ENCODE data around the gene WAS. TPM values are rescaled to one million over a fixed set of nuclear protein-coding genes. Genes with fewer than 3 reads are reported as not detected.
"Not testable (repeated sequence)": the region's sequence is repeated elsewhere in the genome, so short reads cannot be mapped to it uniquely, and the experiment has no call there.

WAS gene
- polyA plus RNA-seq (2013, experiment 1 of 2): 0.41 TPM
- polyA plus RNA-seq (2013, experiment 2 of 2): 0.30 TPM

DNA sequence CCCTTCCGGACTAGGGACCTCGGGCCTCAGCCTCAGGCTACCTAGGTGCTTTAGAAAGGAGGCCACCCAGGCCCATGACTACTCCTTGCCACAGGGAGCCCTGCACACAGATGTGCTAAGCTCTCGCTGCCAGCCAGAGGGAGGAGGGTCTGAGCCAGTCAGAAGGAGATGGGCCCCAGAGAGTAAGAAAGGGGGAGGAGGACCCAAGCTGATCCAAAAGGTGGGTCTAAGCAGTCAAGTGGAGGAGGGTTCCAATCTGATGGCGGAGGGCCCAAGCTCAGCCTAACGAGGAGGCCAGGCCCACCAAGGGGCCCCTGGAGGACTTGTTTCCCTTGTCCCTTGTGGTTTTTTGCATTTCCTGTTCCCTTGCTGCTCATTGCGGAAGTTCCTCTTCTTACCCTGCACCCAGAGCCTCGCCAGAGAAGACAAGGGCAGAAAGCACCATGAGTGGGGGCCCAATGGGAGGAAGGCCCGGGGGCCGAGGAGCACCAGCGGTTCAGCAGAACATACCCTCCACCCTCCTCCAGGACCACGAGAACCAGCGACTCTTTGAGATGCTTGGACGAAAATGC lies at the start of gene WAS:
Gene WAS, plus strand, starts transcription at position 389 of the 572 bp plus-strand sequence. Its CDS starts 55 bp downstream, at position 444.
- Histone ChIP-seq H3K36me3 (ENCODE audit: control insufficient read depth, insufficient read depth, low read length) (no peaks in the 10 kb centered on the region), H3K4me3 (ENCODE audit: extremely low read depth, insufficient read depth, low read length, poor library complexity, severe bottlenecking) (no peak within 1 kb of the TSS), H3K9me3 (ENCODE audit: control insufficient read depth, low read length) (no peaks in the 10 kb centered on the region), H3K4me1 (ENCODE audit: control insufficient read depth, insufficient read depth, low read length, poor library complexity, severe bottlenecking) (no peaks in the 10 kb centered on the region), H3K27ac (ENCODE audit: low read depth, low read length, severe bottlenecking) (no peak within 1 kb of the TSS)
- WGBS, 2 experiments (ENCODE audit: insufficient coverage in 2 of 2): 88 to 92% methylated on average over 5 of the region's 13 CpGs

DNA sequence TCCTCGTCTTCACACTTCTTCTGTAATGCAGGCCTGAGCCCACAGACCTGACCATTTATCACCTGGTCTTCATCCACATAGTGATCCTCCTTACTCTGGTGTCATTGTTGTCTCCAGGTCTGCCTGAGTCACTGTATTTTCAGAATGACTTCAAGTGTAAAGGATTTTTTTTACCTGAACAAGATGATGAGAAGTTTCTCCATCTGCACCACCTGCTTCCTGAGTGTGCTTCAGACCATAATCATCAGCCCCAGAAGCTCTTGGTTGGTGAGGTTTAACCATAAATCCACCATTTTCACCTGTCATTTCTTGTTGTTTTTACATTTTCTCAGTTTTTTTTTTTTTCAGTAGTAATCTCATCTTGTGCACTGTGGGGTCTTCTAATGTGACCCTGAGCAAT lies 47.3 kb upstream of the WAS start:
- Histone ChIP-seq H3K4me1 (ENCODE audit: control insufficient read depth, insufficient read depth, low read length, poor library complexity, severe bottlenecking) (peaks cover 4% of the 10 kb centered on the region), H3K4me3 (ENCODE audit: extremely low read depth, insufficient read depth, low read length, poor library complexity, severe bottlenecking) (no peak overlapping the region), H3K9me3 (ENCODE audit: control insufficient read depth, low read length) (no peaks in the 10 kb centered on the region), H3K27ac (ENCODE audit: low read depth, low read length, severe bottlenecking) (no peak overlapping the region), H3K36me3 (ENCODE audit: control insufficient read depth, insufficient read depth, low read length) (no peaks in the 10 kb centered on the region)
- WGBS, 2 experiments (ENCODE audit: insufficient coverage in 2 of 2): 100% methylated on average over 1 of the region's 1 CpG

DNA sequence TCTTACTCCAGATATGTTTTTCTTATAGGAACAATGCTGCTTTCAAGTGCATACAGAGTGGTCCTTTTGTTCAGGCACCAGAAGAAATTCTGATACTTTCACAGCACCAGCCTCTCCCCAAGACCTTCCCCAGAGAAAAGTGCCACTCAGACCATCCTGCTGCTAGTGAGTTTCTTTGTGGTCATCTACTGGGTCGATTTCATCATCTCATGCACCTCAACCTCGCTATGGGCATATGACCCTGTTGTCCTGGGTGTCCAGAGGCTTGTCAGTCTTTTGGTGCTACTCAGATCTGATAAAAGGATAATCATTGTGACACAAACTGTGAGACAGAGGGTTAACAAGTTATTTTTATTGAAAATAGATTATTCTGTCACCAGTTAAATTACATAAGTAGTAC lies 46.8 kb upstream of the WAS start:
- Histone ChIP-seq H3K4me1 (ENCODE audit: control insufficient read depth, insufficient read depth, low read length, poor library complexity, severe bottlenecking) (peaks cover 1% of the 10 kb centered on the region), H3K27ac (ENCODE audit: low read depth, low read length, severe bottlenecking) (no peak overlapping the region), H3K9me3 (ENCODE audit: control insufficient read depth, low read length) (no peaks in the 10 kb centered on the region), H3K36me3 (ENCODE audit: control insufficient read depth, insufficient read depth, low read length) (no peaks in the 10 kb centered on the region), H3K4me3 (ENCODE audit: extremely low read depth, insufficient read depth, low read length, poor library complexity, severe bottlenecking) (no peak overlapping the region)
- WGBS, 2 experiments (ENCODE audit: insufficient coverage in 2 of 2): no CpG with 5 or more reads among the region's 2 CpGs

DNA sequence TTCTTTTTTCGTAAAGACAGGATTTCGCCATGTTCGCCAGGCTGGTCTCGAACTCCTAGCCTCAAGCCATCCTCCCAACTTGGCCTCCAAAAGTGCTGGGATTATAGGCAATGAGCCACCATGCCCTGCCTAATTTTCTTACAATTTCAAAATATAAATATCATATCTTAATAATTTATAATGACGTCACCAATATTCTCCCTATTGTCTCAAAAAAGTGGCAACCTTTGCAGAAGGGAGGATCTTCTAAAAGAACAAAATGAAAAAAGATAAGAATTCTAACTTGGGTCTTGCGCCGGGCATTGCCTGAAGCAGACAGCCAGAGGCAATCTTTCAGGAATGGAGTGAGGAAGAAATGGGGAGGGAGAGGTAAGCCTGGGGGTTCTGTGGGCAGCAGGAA lies 37.9 kb upstream of the WAS start:
- peaks cover 2% of the 10 kb centered on the region for H3K4me1 ChIP-seq (ENCODE audit: control insufficient read depth, insufficient read depth, low read length, poor library complexity, severe bottlenecking)
- no peaks in the 10 kb centered on the region for H3K36me3 ChIP-seq (ENCODE audit: control insufficient read depth, insufficient read depth, low read length)
- WGBS, 2 experiments (ENCODE audit: insufficient coverage in 2 of 2): 94 to 95% methylated on average over 3 to 5 of the region's 7 CpGs
- no peak overlapping the region for H3K27ac ChIP-seq (ENCODE audit: low read depth, low read length, severe bottlenecking)
- no peaks in the 10 kb centered on the region for H3K9me3 ChIP-seq (ENCODE audit: control insufficient read depth, low read length)
- no peak overlapping the region for H3K4me3 ChIP-seq (ENCODE audit: extremely low read depth, insufficient read depth, low read length, poor library complexity, severe bottlenecking)

DNA sequence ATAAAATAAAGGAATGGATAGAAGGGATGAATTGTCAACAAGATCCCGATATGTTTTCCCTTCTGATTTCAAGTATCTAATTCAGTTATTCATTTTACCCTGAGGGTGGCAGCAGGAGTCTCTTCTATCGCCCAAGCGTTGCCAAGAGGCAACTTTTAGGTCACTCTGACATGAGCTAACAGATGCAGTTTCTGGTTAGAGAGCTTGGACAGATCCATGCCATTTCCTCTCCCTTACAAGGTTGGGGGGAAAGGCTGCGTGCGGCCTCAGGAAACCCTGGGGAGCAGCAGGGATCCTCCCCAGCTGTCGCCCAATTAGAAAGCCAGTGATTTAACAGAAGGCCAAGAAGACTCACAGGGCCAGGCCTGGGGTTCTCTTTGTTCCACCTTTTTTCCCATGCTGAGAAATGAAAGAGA lies 35.3 kb upstream of the WAS start:
- no peaks in the 10 kb centered on the region for H3K9me3 ChIP-seq (ENCODE audit: control insufficient read depth, low read length)
- H3K27ac ChIP-seq (ENCODE audit: low read depth, low read length, severe bottlenecking): no peak overlapping the region
- WGBS, 2 experiments (ENCODE audit: insufficient coverage in 2 of 2): 0% methylated on average over 2 of the region's 6 CpGs; no CpG with 5 or more reads in 1 of the 2 experiments
- H3K36me3 ChIP-seq (ENCODE audit: control insufficient read depth, insufficient read depth, low read length): no peaks in the 10 kb centered on the region
- H3K4me3 ChIP-seq (ENCODE audit: extremely low read depth, insufficient read depth, low read length, poor library complexity, severe bottlenecking): no peak overlapping the region
- H3K4me1 ChIP-seq (ENCODE audit: control insufficient read depth, insufficient read depth, low read length, poor library complexity, severe bottlenecking): peaks cover 2% of the 10 kb centered on the region

DNA sequence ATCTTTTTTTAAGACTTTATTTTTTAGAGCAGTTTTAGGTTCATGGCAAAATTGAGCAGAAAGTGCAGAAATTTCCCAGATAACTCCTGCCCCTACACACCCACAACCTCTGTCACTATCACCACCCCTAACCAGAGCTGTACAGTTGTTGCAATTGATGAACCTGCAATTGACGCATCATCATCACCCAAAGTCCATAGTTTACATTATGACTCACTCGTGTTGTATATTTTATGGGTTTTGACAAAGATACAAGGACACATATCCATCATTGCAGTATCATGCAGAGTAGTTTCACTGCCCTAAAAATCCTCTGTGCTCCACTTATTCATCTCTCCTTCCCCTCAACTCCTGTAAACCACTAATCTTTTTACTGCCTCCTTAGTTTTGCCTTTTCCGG lies 34.5 kb upstream of the WAS start:
- Histone ChIP-seq H3K4me3 (ENCODE audit: extremely low read depth, insufficient read depth, low read length, poor library complexity, severe bottlenecking) (no peak overlapping the region), H3K9me3 (ENCODE audit: control insufficient read depth, low read length) (no peaks in the 10 kb centered on the region), H3K36me3 (ENCODE audit: control insufficient read depth, insufficient read depth, low read length) (no peaks in the 10 kb centered on the region), H3K27ac (ENCODE audit: low read depth, low read length, severe bottlenecking) (no peak overlapping the region), H3K4me1 (ENCODE audit: control insufficient read depth, insufficient read depth, low read length, poor library complexity, severe bottlenecking) (peaks cover 2% of the 10 kb centered on the region)
- no CpG with 5 or more reads among the region's 3 CpGs for WGBS, 2 experiments (ENCODE audit: insufficient coverage in 2 of 2)

DNA sequence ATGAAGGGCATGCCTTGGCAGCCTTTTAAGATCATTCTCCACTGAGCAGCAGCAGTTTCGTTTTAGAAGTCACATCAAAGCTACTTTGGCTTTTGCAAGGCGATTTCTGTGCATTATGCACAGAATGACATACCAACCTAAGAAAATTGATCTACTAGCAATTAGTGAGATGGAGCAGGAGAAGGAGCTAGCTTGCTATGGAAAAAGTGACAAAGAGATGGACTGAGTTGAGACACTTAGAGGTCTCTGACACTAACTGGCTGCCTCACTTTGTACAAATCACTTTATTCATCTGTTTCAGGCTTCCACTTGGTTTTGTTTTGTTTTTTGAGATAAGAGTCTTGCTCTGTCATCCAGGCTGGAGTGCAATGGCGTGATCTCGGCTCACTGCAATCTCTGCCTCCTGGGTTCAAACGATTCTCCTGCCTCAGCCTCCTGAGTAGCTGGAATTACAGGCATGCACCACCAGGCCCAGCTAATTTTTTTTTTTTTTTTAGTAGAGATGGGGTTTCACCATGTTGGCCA lies 31.5 kb upstream of the WAS start:
- H3K4me3 ChIP-seq (ENCODE audit: extremely low read depth, insufficient read depth, low read length, poor library complexity, severe bottlenecking); H3K27ac ChIP-seq (ENCODE audit: low read depth, low read length, severe bottlenecking); H3K9me3 ChIP-seq (ENCODE audit: control insufficient read depth, low read length); H3K36me3 ChIP-seq (ENCODE audit: control insufficient read depth, insufficient read depth, low read length); H3K4me1 ChIP-seq (ENCODE audit: control insufficient read depth, insufficient read depth, low read length, poor library complexity, severe bottlenecking): not testable (repeated sequence)
- WGBS, 2 experiments (ENCODE audit: insufficient coverage in 2 of 2): no CpG with 5 or more reads among the region's 5 CpGs

DNA sequence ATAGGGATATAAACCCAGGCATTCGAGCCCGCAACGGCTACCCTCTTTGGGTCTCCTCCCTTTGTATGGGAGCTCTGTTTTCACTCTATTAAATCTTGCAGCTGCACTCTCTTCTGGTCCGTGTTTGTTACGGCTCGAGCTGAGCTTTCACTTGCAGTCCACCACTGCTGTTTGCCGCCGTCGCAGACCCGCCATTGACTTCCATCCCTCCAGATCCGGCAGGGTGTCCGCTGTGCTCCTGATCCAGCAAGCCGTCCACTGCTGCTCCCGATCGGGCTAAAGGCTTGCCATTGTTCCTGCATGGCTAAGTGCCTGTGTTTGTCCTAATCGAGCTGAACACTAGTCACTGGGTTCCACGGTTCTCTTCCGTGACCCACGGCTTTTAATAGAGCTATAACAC lies 28.9 kb upstream of the WAS start:
- 84 to 89% methylated on average over 6 to 15 of the region's 19 CpGs for WGBS, 2 experiments (ENCODE audit: insufficient coverage in 2 of 2)
- H3K4me1 ChIP-seq (ENCODE audit: control insufficient read depth, insufficient read depth, low read length, poor library complexity, severe bottlenecking); H3K4me3 ChIP-seq (ENCODE audit: extremely low read depth, insufficient read depth, low read length, poor library complexity, severe bottlenecking); H3K9me3 ChIP-seq (ENCODE audit: control insufficient read depth, low read length); H3K36me3 ChIP-seq (ENCODE audit: control insufficient read depth, insufficient read depth, low read length); H3K27ac ChIP-seq (ENCODE audit: low read depth, low read length, severe bottlenecking): not testable (repeated sequence)

DNA sequence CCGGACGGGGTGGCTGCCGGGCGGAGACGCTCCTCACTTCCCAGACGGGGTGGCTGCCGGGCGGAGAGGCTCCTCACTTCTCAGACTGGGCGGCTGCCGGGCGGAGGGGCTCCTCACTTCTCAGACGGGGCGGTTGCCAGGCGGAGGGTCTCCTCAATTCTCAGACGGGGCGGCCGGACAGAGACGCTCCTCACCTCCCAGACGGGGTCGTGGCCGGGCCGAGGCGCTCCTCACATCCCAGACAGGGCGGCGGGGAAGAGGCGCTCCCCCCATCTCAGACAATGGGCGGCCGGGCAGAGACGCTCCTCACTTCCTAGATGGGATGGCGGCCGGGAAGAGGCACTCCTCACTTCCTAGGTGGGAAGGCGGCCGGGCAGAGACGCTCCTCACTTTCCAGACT lies 23.9 kb upstream of the WAS start:
- not testable (repeated sequence) for H3K36me3 ChIP-seq (ENCODE audit: control insufficient read depth, insufficient read depth, low read length); H3K4me3 ChIP-seq (ENCODE audit: extremely low read depth, insufficient read depth, low read length, poor library complexity, severe bottlenecking); H3K4me1 ChIP-seq (ENCODE audit: control insufficient read depth, insufficient read depth, low read length, poor library complexity, severe bottlenecking); H3K27ac ChIP-seq (ENCODE audit: low read depth, low read length, severe bottlenecking); H3K9me3 ChIP-seq (ENCODE audit: control insufficient read depth, low read length)
- 91 to 92% methylated on average over 2 to 4 of the region's 34 CpGs for WGBS, 2 experiments (ENCODE audit: insufficient coverage in 2 of 2)

DNA sequence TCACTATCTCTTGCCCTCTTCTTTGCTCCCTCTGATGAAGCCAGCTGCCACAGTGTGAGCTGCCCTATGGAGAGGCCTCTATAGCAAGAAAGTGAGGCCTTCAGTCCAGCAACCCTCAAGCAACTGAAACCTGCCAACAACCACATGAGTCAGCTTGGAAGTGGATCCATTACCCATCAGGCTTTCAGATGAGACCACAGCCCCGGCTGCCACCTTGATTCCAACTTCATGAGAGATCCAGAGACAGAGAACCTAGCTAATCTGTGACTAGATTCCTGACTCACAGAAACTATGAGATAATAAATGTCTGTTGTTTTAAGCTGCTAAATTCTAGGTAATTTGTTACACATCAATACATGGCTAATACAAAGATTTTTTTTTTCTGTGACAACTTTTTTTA lies 20.4 kb upstream of the WAS start:
- H3K9me3 ChIP-seq (ENCODE audit: control insufficient read depth, low read length): no peaks in the 10 kb centered on the region
- H3K36me3 ChIP-seq (ENCODE audit: control insufficient read depth, insufficient read depth, low read length): no peaks in the 10 kb centered on the region
- no peak overlapping the region for H3K27ac ChIP-seq (ENCODE audit: low read depth, low read length, severe bottlenecking)
- WGBS, 2 experiments (ENCODE audit: insufficient coverage in 2 of 2): no CpG with 5 or more reads among the region's 1 CpG
- H3K4me1 ChIP-seq (ENCODE audit: control insufficient read depth, insufficient read depth, low read length, poor library complexity, severe bottlenecking): no peaks in the 10 kb centered on the region
- no peak overlapping the region for H3K4me3 ChIP-seq (ENCODE audit: extremely low read depth, insufficient read depth, low read length, poor library complexity, severe bottlenecking)

DNA sequence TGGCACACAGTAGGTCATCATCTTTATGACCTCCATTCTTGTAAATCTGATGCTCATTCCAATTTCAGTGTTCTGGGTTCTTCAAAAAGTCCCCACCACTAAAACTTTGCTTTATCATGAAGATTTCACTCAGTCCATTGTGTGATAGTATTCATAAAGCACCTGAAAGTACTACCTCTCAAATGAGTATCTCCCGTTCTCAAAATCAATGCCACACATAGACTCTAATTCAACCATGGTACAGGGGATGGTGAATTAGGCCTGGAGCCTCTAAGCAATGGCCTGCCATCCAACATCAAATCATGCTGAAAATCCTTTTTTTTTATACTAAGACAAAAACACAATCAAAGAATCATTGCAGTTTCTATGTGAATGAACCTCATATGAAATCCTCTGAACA lies 19.4 kb upstream of the WAS start:
- Histone ChIP-seq H3K27ac (ENCODE audit: low read depth, low read length, severe bottlenecking) (no peak overlapping the region), H3K4me3 (ENCODE audit: extremely low read depth, insufficient read depth, low read length, poor library complexity, severe bottlenecking) (no peak overlapping the region), H3K36me3 (ENCODE audit: control insufficient read depth, insufficient read depth, low read length) (no peaks in the 10 kb centered on the region), H3K9me3 (ENCODE audit: control insufficient read depth, low read length) (no peaks in the 10 kb centered on the region), H3K4me1 (ENCODE audit: control insufficient read depth, insufficient read depth, low read length, poor library complexity, severe bottlenecking) (no peaks in the 10 kb centered on the region)
- WGBS, 2 experiments (ENCODE audit: insufficient coverage in 2 of 2): no CpG with 5 or more reads among the region's 1 CpG

All from mesodermal cell (in vitro differentiated cells).